ENCODE data around the gene SYNE1.

DNA sequence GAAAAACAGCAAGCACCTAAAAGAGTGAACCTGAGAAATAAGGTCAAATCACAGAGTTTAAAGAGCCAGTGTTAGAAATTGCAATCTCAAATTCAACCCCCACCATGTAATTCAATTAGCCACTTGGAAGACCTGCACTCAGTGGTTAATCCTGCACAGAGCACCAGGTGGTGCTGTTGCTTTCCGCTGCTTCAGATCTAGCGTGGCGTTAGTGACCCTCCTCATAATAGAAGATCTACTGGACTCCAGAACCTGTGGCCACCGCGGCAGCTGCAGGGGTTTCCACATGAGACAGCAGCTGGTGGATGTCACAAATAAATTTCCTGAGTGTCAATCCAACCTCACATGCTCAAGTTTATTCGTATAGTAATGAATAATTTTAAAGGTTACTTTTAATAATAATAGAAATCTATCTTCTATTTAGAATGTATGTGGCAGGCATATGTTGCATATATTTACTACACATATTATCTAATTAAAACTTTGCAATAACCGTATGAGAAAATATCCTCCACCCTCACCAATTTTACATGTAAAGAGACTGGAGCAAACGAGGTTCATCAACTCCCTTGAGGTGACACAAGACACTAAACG is 84.4 kb downstream of the SYNE1 start:
- TF ChIP-seq JUND (IDR thresholded peaks at IDR 0.05; ENCODE audit: low read depth, low read length): no peak
- TF ChIP-seq, protein P1, sequence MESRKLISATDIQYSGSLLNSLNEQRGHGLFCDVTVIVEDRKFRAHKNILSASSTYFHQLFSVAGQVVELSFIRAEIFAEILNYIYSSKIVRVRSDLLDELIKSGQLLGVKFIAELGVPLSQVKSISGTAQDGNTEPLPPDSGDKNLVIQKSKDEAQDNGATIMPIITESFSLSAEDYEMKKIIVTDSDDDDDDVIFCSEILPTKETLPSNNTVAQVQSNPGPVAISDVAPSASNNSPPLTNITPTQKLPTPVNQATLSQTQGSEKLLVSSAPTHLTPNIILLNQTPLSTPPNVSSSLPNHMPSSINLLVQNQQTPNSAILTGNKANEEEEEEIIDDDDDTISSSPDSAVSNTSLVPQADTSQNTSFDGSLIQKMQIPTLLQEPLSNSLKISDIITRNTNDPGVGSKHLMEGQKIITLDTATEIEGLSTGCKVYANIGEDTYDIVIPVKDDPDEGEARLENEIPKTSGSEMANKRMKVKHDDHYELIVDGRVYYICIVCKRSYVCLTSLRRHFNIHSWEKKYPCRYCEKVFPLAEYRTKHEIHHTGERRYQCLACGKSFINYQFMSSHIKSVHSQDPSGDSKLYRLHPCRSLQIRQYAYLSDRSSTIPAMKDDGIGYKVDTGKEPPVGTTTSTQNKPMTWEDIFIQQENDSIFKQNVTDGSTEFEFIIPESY (IDR thresholded peaks at IDR 0.05): no peak
- TF ChIP-seq, protein P2, sequence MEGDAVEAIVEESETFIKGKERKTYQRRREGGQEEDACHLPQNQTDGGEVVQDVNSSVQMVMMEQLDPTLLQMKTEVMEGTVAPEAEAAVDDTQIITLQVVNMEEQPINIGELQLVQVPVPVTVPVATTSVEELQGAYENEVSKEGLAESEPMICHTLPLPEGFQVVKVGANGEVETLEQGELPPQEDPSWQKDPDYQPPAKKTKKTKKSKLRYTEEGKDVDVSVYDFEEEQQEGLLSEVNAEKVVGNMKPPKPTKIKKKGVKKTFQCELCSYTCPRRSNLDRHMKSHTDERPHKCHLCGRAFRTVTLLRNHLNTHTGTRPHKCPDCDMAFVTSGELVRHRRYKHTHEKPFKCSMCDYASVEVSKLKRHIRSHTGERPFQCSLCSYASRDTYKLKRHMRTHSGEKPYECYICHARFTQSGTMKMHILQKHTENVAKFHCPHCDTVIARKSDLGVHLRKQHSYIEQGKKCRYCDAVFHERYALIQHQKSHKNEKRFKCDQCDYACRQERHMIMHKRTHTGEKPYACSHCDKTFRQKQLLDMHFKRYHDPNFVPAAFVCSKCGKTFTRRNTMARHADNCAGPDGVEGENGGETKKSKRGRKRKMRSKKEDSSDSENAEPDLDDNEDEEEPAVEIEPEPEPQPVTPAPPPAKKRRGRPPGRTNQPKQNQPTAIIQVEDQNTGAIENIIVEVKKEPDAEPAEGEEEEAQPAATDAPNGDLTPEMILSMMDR (IDR thresholded peaks at IDR 0.05 in 2 of 3, conservative IDR thresholded peaks at IDR 0.05 in 1 of 3; ENCODE audit: control insufficient read depth in 2 of 3, extremely low read depth in 1 of 3, insufficient read depth in 1 of 3, low read depth in 3 of 3, low read length in 3 of 3): peak; percentile 72 to 79 (median 72)
- TF ChIP-seq EP300 (IDR thresholded peaks at IDR 0.05; ENCODE audit: borderline replicate concordance in 1 of 2, control insufficient read depth in 1 of 2, low read depth in 2 of 2, low read length in 2 of 2): no peak
- no peak for TF ChIP-seq RFX5 (IDR thresholded peaks at IDR 0.05; ENCODE audit: low read depth, low read length)
- TF ChIP-seq, protein P3, sequence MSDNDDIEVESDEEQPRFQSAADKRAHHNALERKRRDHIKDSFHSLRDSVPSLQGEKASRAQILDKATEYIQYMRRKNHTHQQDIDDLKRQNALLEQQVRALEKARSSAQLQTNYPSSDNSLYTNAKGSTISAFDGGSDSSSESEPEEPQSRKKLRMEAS (IDR thresholded peaks at IDR 0.05; ENCODE audit: low read depth, low read length): no peak
- no peak for TF ChIP-seq TAF1 (IDR thresholded peaks at IDR 0.05; ENCODE audit: borderline replicate concordance, low read depth, low read length)
